ENCODE measurements around the gene CREBBP. TPM values are rescaled to one million over a fixed set of nuclear protein-coding genes. Genes with fewer than 3 reads are reported as not detected.

Gene CREBBP
- total and polyA plus RNA-seq, 4 donors = 5.4 to 103 (median 61.0) TPM

DNA sequence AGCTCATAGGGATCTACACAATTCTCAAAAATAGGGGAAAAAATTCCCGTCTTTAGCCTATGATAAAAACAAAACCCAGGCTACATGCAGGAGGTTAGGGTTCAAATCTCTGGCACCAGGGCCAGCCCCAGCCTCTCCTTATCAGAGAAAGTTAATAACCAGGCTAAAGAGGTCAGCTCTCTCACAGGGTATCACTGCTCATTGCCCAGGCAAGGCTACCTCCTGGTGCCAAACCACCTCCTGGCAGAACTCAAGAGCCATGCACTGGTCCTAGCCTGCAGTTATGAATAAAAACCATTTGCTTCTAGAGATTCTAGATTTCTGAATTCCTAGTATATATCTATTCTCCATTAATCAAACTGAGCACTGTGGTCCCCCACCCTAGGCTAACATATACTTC is 65.8 kb downstream of the CREBBP start:
- ATAC-seq (ENCODE audit: low FRiP score) (no peak), DNase-seq (no peak)
- intact Hi-C loops (cut with DNase I) = no loop called here
- no peaks in the 10 kb centered on the region for H3K36me3 ChIP-seq (ENCODE audit: control insufficient read depth in 1 of 2, insufficient read depth in 2 of 2, low read length in 1 of 2)
- no peak overlapping the region for H3K27ac ChIP-seq (ENCODE audit: low read depth in 1 of 2, low read length in 2 of 2)
- H3K27me3 ChIP-seq (ENCODE audit: control insufficient read depth in 1 of 2, insufficient read depth in 2 of 2, low read length in 1 of 2) = no peaks in the 10 kb centered on the region
- H3K4me1 ChIP-seq (ENCODE audit: control insufficient read depth in 1 of 2, insufficient read depth in 2 of 2, low read length in 2 of 2) = peaks cover 0 to 7% of the 10 kb centered on the region in 2 donors
- no peak overlapping the region for H3K4me3 ChIP-seq (ENCODE audit: low read length in 2 of 2)
- no peaks in the 10 kb centered on the region for H3K9me3 ChIP-seq (ENCODE audit: control insufficient read depth, low read length)
- WGBS, 2 donors = 92 to 96% methylated on average over 1 of the region's 1 CpG

DNA sequence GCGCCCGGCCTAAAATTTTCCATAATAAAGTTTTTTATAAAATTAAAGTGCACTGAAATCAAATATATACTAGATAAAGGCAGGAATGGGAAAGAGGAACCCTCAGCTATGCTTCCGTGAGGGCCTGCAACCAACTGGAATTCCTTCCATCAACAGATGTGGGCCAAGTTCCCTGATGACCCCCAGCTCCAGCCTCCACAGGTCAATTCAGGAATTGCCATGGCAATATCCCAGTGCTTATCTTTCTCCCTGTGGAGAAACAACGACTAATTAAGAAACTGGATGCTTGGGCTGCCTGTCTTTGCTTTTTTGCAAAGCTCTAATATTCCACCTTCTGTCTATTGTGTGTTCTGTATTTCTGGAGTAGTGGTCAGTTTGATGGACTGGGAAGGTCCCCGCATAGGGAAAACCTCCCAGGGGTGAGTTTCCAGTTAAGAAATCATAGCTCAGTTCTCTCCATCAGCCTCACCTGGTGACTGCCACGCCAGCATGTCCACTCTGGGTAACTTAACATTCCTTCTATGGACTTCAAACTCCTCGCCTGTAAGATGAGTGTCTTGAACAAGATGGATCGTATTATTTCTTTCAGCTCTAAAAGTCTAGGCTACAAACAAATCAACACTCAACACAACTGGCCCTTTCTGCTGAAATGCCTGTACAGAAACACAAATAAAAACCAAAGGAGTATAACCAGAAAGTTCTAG is 67.9 kb downstream of the CREBBP start:
- no peaks in the 10 kb centered on the region for H3K27me3 ChIP-seq (ENCODE audit: control insufficient read depth in 1 of 2, insufficient read depth in 2 of 2, low read length in 1 of 2)
- WGBS, 2 donors = 80 to 81% methylated on average over 8 of the region's 8 CpGs
- DNase-seq (no peak), ATAC-seq (ENCODE audit: low FRiP score) (no peak)
- H3K4me1 ChIP-seq (ENCODE audit: control insufficient read depth in 1 of 2, insufficient read depth in 2 of 2, low read length in 2 of 2) = peaks cover 0 to 5% of the 10 kb centered on the region in 2 donors
- intact Hi-C loops (cut with DNase I) = no loop called here
- no peak overlapping the region for H3K27ac ChIP-seq (ENCODE audit: low read depth in 1 of 2, low read length in 2 of 2)
- no peak overlapping the region for H3K4me3 ChIP-seq (ENCODE audit: low read length in 2 of 2)
- no peaks in the 10 kb centered on the region for H3K36me3 ChIP-seq (ENCODE audit: control insufficient read depth in 1 of 2, insufficient read depth in 2 of 2, low read length in 1 of 2)
- no peaks in the 10 kb centered on the region for H3K9me3 ChIP-seq (ENCODE audit: control insufficient read depth, low read length)

DNA sequence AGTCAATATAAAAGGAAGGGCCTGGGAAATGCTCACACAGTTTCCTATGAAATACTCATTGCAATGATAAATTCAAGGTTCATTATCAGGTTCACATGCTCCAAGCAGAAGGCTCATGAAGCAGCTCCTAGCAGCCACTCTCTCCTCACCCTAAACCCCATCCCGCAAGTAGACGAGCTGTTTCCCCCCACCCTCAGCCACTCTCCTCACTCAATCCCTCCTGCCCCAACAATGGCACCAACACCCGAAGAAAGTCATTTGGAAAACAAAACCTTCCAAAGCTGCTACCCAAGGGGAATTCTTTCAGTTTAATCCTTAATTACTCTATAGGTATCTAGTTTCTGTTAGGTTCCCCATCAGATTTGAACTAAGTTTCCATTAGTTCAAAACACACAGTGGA is 69.7 kb downstream of the CREBBP start:
- Histone ChIP-seq H3K4me3 (ENCODE audit: low read length in 2 of 2) (no peak overlapping the region), H3K27ac (ENCODE audit: low read depth in 1 of 2, low read length in 2 of 2) (no peak overlapping the region), H3K27me3 (ENCODE audit: control insufficient read depth in 1 of 2, insufficient read depth in 2 of 2, low read length in 1 of 2) (no peaks in the 10 kb centered on the region), H3K36me3 (ENCODE audit: control insufficient read depth in 1 of 2, insufficient read depth in 2 of 2, low read length in 1 of 2) (no peaks in the 10 kb centered on the region), H3K4me1 (ENCODE audit: control insufficient read depth in 1 of 2, insufficient read depth in 2 of 2, low read length in 2 of 2) (peaks cover 0 to 4% of the 10 kb centered on the region in 2 donors), H3K9me3 (ENCODE audit: control insufficient read depth, low read length) (no peaks in the 10 kb centered on the region)
- WGBS, 2 donors = 93 to 94% methylated on average over 3 of the region's 3 CpGs
- DNase-seq (no peak), ATAC-seq (ENCODE audit: low FRiP score) (no peak)
- intact Hi-C loops (cut with DNase I) = no loop called here

- H3K36me3 ChIP-seq (ENCODE audit: control insufficient read depth in 1 of 2, insufficient read depth in 2 of 2, low read length in 1 of 2) = no peaks in the 10 kb centered on the region
- H3K27ac ChIP-seq (ENCODE audit: low read depth in 1 of 2, low read length in 2 of 2) = no peak overlapping the region
- H3K27me3 ChIP-seq (ENCODE audit: control insufficient read depth in 1 of 2, insufficient read depth in 2 of 2, low read length in 1 of 2) = no peaks in the 10 kb centered on the region
- no peak for ATAC-seq (ENCODE audit: low FRiP score)
- intact Hi-C loops (cut with DNase I) = no loop called here
- WGBS, 2 donors = 84 to 87% methylated on average over 6 of the region's 6 CpGs
- H3K4me1 ChIP-seq (ENCODE audit: control insufficient read depth in 1 of 2, insufficient read depth in 2 of 2, low read length in 2 of 2) = peaks cover 0 to 4% of the 10 kb centered on the region in 2 donors
- H3K9me3 ChIP-seq (ENCODE audit: control insufficient read depth, low read length) = no peaks in the 10 kb centered on the region
- no peak overlapping the region for H3K4me3 ChIP-seq (ENCODE audit: low read length in 2 of 2)
- no peak for DNase-seq
Observed at GRCh38 chr16:3810198-3810664, 70.3 kb downstream of the CREBBP start.

DNA sequence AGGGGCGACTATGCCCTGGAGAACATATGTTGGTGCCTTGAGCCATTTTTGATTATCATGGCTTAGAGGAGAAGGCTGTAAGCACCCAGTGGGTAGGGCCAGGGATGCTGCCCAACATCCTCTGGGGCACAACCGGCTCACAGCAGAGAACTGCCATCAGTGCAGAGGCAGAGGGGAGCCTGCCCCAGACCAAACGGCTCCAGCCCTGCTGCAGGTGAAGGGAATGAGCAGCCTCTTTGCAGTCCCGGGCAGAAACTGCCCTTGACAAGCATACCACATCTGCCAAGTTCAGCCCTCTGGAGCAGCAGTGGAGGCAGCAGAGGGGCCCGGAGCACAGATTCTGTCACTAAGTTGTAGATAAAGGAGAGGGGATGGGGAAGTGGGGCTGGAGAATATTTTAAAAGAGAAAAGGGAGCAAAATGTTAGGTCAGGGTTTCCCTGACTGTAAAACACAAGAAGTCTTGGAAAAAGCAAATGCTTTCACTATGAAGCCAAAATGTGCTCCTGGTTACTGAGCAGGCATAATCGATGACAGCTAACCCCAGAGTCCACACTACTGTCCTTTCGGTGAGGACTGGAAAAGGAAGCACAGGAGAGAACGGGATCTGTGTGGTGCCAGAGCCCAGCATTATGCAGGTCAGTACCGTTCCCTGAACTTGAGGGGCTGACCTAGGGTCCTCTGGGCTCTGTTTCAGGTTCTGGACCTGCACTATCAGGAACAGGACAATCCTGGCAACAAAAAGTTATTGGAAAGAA is 72.0 kb downstream of the CREBBP start:
- H3K4me1 ChIP-seq (ENCODE audit: control insufficient read depth in 1 of 2, insufficient read depth in 2 of 2, low read length in 2 of 2) = peaks cover 0 to 4% of the 10 kb centered on the region in 2 donors
- 60% methylated on average over 9 of the region's 9 CpGs for WGBS, 2 donors
- no peak for ATAC-seq (ENCODE audit: low FRiP score)

DNA sequence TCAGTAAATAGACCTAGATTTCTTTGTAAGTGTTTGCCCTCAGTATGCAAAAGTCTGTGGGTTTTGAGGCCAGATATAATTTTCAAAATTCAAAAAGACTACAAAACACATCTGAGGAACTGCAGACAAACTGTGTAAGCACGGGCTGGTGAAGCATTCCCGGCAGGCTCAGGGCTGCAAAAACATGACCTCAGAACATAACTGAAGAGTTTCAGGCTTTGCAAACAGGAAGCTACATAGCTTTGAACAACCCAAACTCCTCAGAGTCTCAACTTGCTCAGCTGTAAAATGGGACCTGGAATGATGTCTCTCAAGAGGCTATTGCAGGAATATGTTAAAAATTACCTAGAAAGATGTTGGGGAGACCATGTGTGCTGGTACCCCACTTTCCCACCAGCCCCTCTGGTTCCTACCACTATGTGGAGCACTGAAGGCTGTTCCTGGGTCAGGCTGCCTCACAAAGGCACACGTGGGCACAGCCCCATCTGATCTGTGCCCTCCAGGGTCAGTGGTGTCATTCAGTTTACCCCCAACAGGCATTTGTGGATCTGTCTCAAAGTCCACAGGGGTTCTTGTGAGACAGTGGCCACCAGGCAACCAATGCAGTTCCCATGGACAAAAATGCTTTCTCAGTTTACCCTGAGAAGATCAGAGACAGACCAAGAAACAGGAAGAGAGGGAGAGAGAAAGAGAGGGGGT is 72.9 kb downstream of the CREBBP start:
- 11 to 13% methylated on average over 3 of the region's 3 CpGs for whole genome bisulfite sequencing, 2 donors
- intact Hi-C loops (cut with DNase I) = no loop called here
- DNase-seq = no peak
- H3K9me3 ChIP-seq (ENCODE audit: control insufficient read depth, low read length) = no peaks in the 10 kb centered on the region
- no peaks in the 10 kb centered on the region for H3K27me3 ChIP-seq (ENCODE audit: control insufficient read depth in 1 of 2, insufficient read depth in 2 of 2, low read length in 1 of 2)
- peaks cover 0 to 6% of the 10 kb centered on the region in 2 donors for H3K4me1 ChIP-seq (ENCODE audit: control insufficient read depth in 1 of 2, insufficient read depth in 2 of 2, low read length in 2 of 2)
- no peak for ATAC-seq (ENCODE audit: low FRiP score)
- H3K4me3 ChIP-seq (ENCODE audit: low read length in 2 of 2) = no peak overlapping the region
- H3K27ac ChIP-seq (ENCODE audit: low read depth in 1 of 2, low read length in 2 of 2) = no peak overlapping the region
- no peaks in the 10 kb centered on the region for H3K36me3 ChIP-seq (ENCODE audit: control insufficient read depth in 1 of 2, insufficient read depth in 2 of 2, low read length in 1 of 2)

More for the DNA sequence above, 72.0 kb downstream of the CREBBP start:
- no peak overlapping the region for H3K4me3 ChIP-seq (ENCODE audit: low read length in 2 of 2)
- no peaks in the 10 kb centered on the region for H3K9me3 ChIP-seq (ENCODE audit: control insufficient read depth, low read length)
- H3K27me3 ChIP-seq (ENCODE audit: control insufficient read depth in 1 of 2, insufficient read depth in 2 of 2, low read length in 1 of 2) = no peaks in the 10 kb centered on the region
- H3K36me3 ChIP-seq (ENCODE audit: control insufficient read depth in 1 of 2, insufficient read depth in 2 of 2, low read length in 1 of 2) = no peaks in the 10 kb centered on the region
- no peak for DNase-seq
- intact Hi-C loops (cut with DNase I) = no loop called here
- H3K27ac ChIP-seq (ENCODE audit: low read depth in 1 of 2, low read length in 2 of 2) = no peak overlapping the region

- H3K36me3 ChIP-seq (ENCODE audit: control insufficient read depth in 1 of 2, insufficient read depth in 2 of 2, low read length in 1 of 2) = no peaks in the 10 kb centered on the region
- 82 to 86% methylated on average over 7 of the region's 7 CpGs for WGBS, 2 donors
- peaks cover 0 to 10% of the 10 kb centered on the region in 2 donors for H3K4me1 ChIP-seq (ENCODE audit: control insufficient read depth in 1 of 2, insufficient read depth in 2 of 2, low read length in 2 of 2)
- DNase-seq (no peak), ATAC-seq (ENCODE audit: low FRiP score) (no peak)
- H3K27me3 ChIP-seq (ENCODE audit: control insufficient read depth in 1 of 2, insufficient read depth in 2 of 2, low read length in 1 of 2) = no peaks in the 10 kb centered on the region
- H3K27ac ChIP-seq (ENCODE audit: low read depth in 1 of 2, low read length in 2 of 2) = no peak overlapping the region
- H3K4me3 ChIP-seq (ENCODE audit: low read length in 2 of 2) = no peak overlapping the region
- no peaks in the 10 kb centered on the region for H3K9me3 ChIP-seq (ENCODE audit: control insufficient read depth, low read length)
- intact Hi-C loops (cut with DNase I) = no loop called here
Observed at GRCh38 chr16:3804426-3805016, 76.0 kb downstream of the CREBBP start.

- 82 to 86% methylated on average over 4 of the region's 4 CpGs for WGBS, 2 donors
- Histone ChIP-seq H3K27me3 (ENCODE audit: control insufficient read depth in 1 of 2, insufficient read depth in 2 of 2, low read length in 1 of 2) (no peaks in the 10 kb centered on the region), H3K9me3 (ENCODE audit: control insufficient read depth, low read length) (no peaks in the 10 kb centered on the region), H3K36me3 (ENCODE audit: control insufficient read depth in 1 of 2, insufficient read depth in 2 of 2, low read length in 1 of 2) (no peaks in the 10 kb centered on the region), H3K27ac (ENCODE audit: low read depth in 1 of 2, low read length in 2 of 2) (no peak overlapping the region), H3K4me1 (ENCODE audit: control insufficient read depth in 1 of 2, insufficient read depth in 2 of 2, low read length in 2 of 2) (peaks cover 4 to 8% of the 10 kb centered on the region in 2 donors), H3K4me3 (ENCODE audit: low read length in 2 of 2) (no peak overlapping the region)
- no peak for ATAC-seq (ENCODE audit: low FRiP score)
- intact Hi-C loops (cut with DNase I) = no loop called here
- DNase-seq = no peak
Observed at GRCh38 chr16:3800477-3801270, 79.8 kb downstream of the CREBBP start.
